Retinal pigment epithelial cell (primary cell): ENCODE measurements around the gene CALHM5.

ENCODE experiments used
- DNase-seq: peaks from one replicate; pipeline ENCODE4 v3.0.0-alpha.2; 2010; ENCODE audit warnings: low read depth
- H3K4me3 ChIP-seq: 2 replicates; pipeline ENCODE4 v1.5.1; 2011; ENCODE audit warnings: mild to moderate bottlenecking, low read length, control low read depth, moderate library complexity
- TF ChIP-seq, protein P1 (sequence below): conservative IDR thresholded peaks from 2 replicates; pipeline ENCODE4 v1.5.1; 2011; ENCODE audit warnings: low read depth, low read length, control low read depth, inconsistent platforms

Gene CALHM5

GRCh38 chr6:116508527-116508926, 2.9 kb upstream of the CALHM5 start:
- TF ChIP-seq, protein P1, sequence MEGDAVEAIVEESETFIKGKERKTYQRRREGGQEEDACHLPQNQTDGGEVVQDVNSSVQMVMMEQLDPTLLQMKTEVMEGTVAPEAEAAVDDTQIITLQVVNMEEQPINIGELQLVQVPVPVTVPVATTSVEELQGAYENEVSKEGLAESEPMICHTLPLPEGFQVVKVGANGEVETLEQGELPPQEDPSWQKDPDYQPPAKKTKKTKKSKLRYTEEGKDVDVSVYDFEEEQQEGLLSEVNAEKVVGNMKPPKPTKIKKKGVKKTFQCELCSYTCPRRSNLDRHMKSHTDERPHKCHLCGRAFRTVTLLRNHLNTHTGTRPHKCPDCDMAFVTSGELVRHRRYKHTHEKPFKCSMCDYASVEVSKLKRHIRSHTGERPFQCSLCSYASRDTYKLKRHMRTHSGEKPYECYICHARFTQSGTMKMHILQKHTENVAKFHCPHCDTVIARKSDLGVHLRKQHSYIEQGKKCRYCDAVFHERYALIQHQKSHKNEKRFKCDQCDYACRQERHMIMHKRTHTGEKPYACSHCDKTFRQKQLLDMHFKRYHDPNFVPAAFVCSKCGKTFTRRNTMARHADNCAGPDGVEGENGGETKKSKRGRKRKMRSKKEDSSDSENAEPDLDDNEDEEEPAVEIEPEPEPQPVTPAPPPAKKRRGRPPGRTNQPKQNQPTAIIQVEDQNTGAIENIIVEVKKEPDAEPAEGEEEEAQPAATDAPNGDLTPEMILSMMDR, result no peak
- H3K4me3 ChIP-seq, result no peak overlapping the region
- no peak for DNase-seq

- TF ChIP-seq, protein P1, result no peak
- no peak overlapping the region for H3K4me3 ChIP-seq
- DNase-seq, result no peak
Measured at GRCh38 chr6:116512111-116512559, 696 bp downstream of the CALHM5 start.

DNA sequence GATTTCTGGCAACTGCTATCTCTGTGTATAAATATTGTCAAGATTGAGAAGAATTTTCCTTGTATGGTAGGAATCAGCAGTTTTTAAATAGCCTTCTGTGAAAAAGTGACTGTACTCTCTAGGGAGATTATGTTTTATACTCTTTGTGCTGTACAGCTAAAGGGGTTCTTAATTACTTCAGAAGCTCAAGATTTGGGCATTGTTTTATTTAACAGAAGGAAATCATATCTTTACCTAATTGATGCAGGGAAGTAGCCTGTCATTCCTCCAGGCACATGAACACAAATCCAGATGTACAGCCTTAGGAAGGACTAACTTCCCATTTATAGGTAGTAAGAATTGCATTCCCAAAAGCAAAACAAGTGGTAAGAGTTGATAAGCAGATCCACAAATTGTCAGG, 1.3 kb downstream of the CALHM5 start:
- H3K4me3 ChIP-seq, result no peak overlapping the region
- no peak for DNase-seq

DNA sequence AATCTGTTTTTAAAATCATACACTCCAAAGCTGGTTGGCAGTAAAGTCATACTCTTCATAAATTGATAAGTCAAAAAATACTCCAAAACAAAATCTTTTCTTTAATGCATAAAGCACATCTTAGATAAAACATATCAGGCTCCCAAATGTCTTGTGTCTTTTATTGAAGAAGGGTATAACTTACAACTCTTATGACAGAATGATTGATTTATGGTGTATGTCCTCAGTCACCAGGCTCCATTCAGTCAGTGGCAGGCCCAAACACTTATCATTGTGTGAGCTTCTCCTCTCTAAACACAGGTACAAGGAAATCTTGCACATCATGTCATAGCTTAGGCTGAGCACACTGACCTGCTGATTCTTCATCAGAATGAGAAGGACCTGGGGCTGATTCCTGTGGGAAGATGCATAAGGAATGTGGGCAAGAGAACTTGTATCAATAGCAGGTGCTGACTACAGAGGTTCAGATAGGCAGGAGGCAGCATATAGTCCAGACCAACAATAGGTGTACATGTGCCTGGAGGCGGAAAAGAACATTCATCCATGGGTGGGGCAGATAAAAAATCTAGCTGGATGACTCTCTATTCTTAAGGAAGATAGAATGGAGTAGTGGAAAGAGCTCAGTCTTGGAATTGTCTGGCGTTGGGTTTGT, 1.9 kb downstream of the CALHM5 start:
- H3K4me3 ChIP-seq, result no peak overlapping the region
- no peak for DNase-seq
- TF ChIP-seq, protein P1, result no peak

More for the DNA sequence above, 1.3 kb downstream of the CALHM5 start:
- TF ChIP-seq, protein P1, result no peak

- H3K4me3 ChIP-seq, result no peak overlapping the region
- no peak for DNase-seq
- TF ChIP-seq, protein P1, result no peak
Measured at GRCh38 chr6:116514111-116514510, 2.7 kb downstream of the CALHM5 start.

GRCh38 chr6:116515141-116515540, 3.7 kb downstream of the CALHM5 start:
- H3K4me3 ChIP-seq, result no peak overlapping the region
- no peak for DNase-seq
- TF ChIP-seq, protein P1, result no peak

DNA sequence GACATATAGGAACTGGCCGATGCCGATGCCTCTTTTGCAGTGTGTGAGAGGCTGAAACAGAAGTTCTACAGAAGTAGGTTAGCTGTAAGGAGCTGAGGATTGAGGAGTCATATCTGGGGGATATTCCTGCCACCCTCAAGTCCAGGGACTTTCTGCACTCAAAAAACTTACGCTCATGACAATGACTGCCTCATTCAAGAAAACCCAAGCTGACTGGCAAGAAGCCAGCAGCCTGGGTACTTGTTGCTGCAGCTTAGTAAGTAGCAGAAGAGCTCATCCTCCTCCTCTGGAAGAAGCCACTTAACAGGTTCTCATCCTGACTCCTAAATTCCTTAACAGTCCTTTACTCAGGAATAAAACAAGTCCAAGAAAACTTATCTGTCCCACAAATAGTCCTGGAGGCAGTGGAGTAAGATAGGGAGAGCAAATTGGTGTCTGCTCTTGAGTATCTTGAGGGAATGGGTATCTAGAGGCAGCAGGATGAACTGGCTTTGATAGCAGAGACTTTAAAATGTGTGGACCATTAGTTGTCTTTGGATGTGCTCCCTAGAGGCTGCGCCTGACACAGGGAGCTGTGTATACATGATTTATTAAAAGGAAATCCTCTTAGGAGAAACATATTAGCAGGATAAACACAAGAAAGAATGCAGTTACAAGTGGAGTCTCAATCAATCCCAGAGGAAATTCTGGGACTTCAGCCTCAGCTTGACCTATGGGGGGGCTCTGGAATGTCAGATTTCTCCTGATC, 7.4 kb downstream of the CALHM5 start:
- no peak overlapping the region for H3K4me3 ChIP-seq
- TF ChIP-seq, protein P1, result no peak
- DNase-seq, result no peak
